ENCODE results near the gene EDEM3.

GRCh38 chr1:184771190-184771691 is 16.6 kb upstream of the EDEM3 start:
- TF ChIP-seq CTCF (IDR thresholded peaks at IDR 0.05) (no peak), EZH2 (IDR thresholded peaks at IDR 0.05; ENCODE audit: borderline replicate concordance, insufficient read depth, low read depth, low read length, poor library complexity, severe bottlenecking) (no peak)
